GM12878 (cell line): ENCODE results near the gene TTC33. TPM values are rescaled to one million over a fixed set of nuclear protein-coding genes. Genes with fewer than 3 reads are reported as not detected.

Experiments used
- ATAC-seq: fragments of 200-7000 bp; cut with Tn5 transposase; 3 replicates; pipeline ENCODE4 v1.9.1; 2020; ENCODE audit warnings: mild to moderate bottlenecking, moderate library complexity
- BruUV-seq: library from RNA; stranded (reverse); fragments of 400-500 nt; replicated peaks from 2 replicates; lab custom pipeline; 2021; lab: Mats Ljungman, UMichigan
- CTCF ChIA-PET: fragments of 300-600 bp; sonication (Branson Sonifier 250); formaldehyde crosslinking; extraction: SDS; loops from one replicate; lab custom pipeline; 2021; ENCODE audit warnings: inconsistent platforms; lab: Yijun Ruan, JAX
- POLR2A ChIA-PET: fragments of 350-600 bp; formaldehyde crosslinking; extraction: SDS; loops from one replicate; lab custom pipeline; 2021; ENCODE audit warnings: inconsistent platforms; lab: Charles Lee
- RAD21 ChIA-PET: fragments of 300-600 bp; sonication (Branson Sonifier 250); formaldehyde crosslinking; loops from one replicate; lab custom pipeline; 2023; ENCODE audit warnings: antibody characterized with exemption; ENCODE audit not compliant: unreplicated experiment; lab: Charles Lee
- SMC1A ChIA-PET: fragments of 300-600 bp; sonication (Branson Sonifier 250); formaldehyde crosslinking; loops from one replicate; lab custom pipeline; 2023; ENCODE audit not compliant: unreplicated experiment, uncharacterized antibody; lab: Charles Lee
- DNase-seq: peaks from one replicate; pipeline ENCODE4 v3.0.0-alpha.2; 2011; ENCODE audit warnings: low read depth, low spot score
- FAIRE-seq: peaks from 3 replicates; lab custom pipeline; 2011; peaks lifted over from hg19 to GRCh38; lab: Jason Lieb, UNC
- H2AFZ ChIP-seq: 2 replicates; pipeline ENCODE4 v1.6.0; 2011; ENCODE audit warnings: low read depth, low read length, control low read depth; ENCODE audit not compliant: control insufficient read depth
- H3K27ac ChIP-seq: 2 replicates; pipeline ENCODE4 v1.5.1; 2011; ENCODE audit warnings: control low read depth; ENCODE audit not compliant: control insufficient read depth, insufficient read depth
- H3K27me3 ChIP-seq, 2 experiments: replicated peaks in 1 of 2; 2 replicates each; pipeline versions ENCODE4 v1.6.0 to v1.6.1; 2011; ENCODE audit warnings: low read length in 1 of 2; ENCODE audit not compliant: control insufficient read depth in 2 of 2, insufficient read depth in 2 of 2
- H3K36me3 ChIP-seq, 2 experiments: 2 replicates each; pipeline ENCODE4 v1.5.1; 2011; ENCODE audit warnings: low read length in 1 of 2; ENCODE audit not compliant: control insufficient read depth in 2 of 2, insufficient read depth in 2 of 2
- H3K4me1 ChIP-seq: 2 replicates; pipeline ENCODE4 v1.6.1; 2011; ENCODE audit warnings: mild to moderate bottlenecking, low read length, moderate library complexity, mixed read lengths; ENCODE audit not compliant: control insufficient read depth, insufficient read depth
- H3K4me2 ChIP-seq: 2 replicates; pipeline ENCODE4 v1.6.0; 2011; ENCODE audit warnings: control low read depth; ENCODE audit not compliant: control insufficient read depth, insufficient read depth
- H3K4me3 ChIP-seq: fragments of 200-600 bp; sonication (generic); 2 replicates; pipeline ENCODE4 v1.5.1; 2016
- H3K79me2 ChIP-seq: 2 replicates; pipeline ENCODE4 v1.6.0; 2011; ENCODE audit warnings: low read length; ENCODE audit not compliant: control insufficient read depth, insufficient read depth
- H3K9ac ChIP-seq: 2 replicates; pipeline ENCODE4 v1.8.0; 2011; ENCODE audit warnings: low read length, control low read depth, mixed read lengths; ENCODE audit not compliant: control insufficient read depth, insufficient read depth
- H3K9me3 ChIP-seq: replicated peaks from 3 replicates; pipeline ENCODE4 v1.5.1; 2011; ENCODE audit warnings: mild to moderate bottlenecking, low read length; ENCODE audit not compliant: control insufficient read depth, insufficient read depth
- H4K20me1 ChIP-seq: 2 replicates; pipeline ENCODE4 v1.6.0; 2011; ENCODE audit not compliant: control insufficient read depth, insufficient read depth
- CBX5 ChIP-seq: sonication (generic); IDR thresholded peaks from 2 replicates; pipeline ENCODE4 v1.6.1; 2016; ENCODE audit warnings: low read depth, moderate library complexity, mild to moderate bottlenecking, inconsistent platforms
- CHD4 ChIP-seq: fragments of 200-600 bp; sonication (generic); IDR thresholded peaks from 2 replicates; pipeline ENCODE4 v1.6.1; 2016; ENCODE audit warnings: mild to moderate bottlenecking
- CREB1 ChIP-seq: IDR thresholded peaks from 2 replicates; pipeline ENCODE4 v1.6.1; 2012; ENCODE audit warnings: low read depth, mild to moderate bottlenecking, inconsistent platforms
- FOS ChIP-seq: IDR thresholded peaks from 3 replicates; pipeline ENCODE4 v1.6.1; 2011; ENCODE audit warnings: borderline replicate concordance; ENCODE audit not compliant: insufficient read length; ENCODE audit errors: extremely low read depth
- JUNB ChIP-seq: IDR thresholded peaks from 2 replicates; pipeline ENCODE4 v1.6.1; 2016; ENCODE audit warnings: antibody characterized with exemption, mild to moderate bottlenecking
- LARP7 ChIP-seq: fragments of 450-650 bp; IDR thresholded peaks from 2 replicates; pipeline ENCODE4 v1.6.1; 2017; ENCODE audit warnings: mild to moderate bottlenecking
- NR2F1 ChIP-seq: fragments of 450-650 bp; conservative IDR thresholded peaks from 2 replicates; pipeline ENCODE4 v1.6.1; 2017; ENCODE audit warnings: mild to moderate bottlenecking
- PAX8 ChIP-seq: fragments of 450-650 bp; IDR thresholded peaks from 2 replicates; pipeline ENCODE4 v1.6.1; 2017; ENCODE audit warnings: mild to moderate bottlenecking, moderate library complexity
- POLR2AphosphoS2 ChIP-seq: IDR thresholded peaks from 2 replicates; pipeline ENCODE4 v1.6.1; 2011; ENCODE audit warnings: low read depth, mild to moderate bottlenecking, low read length, improper control_type of control experiment, moderate library complexity
- POU2F2 ChIP-seq: IDR thresholded peaks from 3 replicates; pipeline ENCODE4 v1.6.1; 2011; ENCODE audit warnings: low read depth, mild to moderate bottlenecking, low read length, borderline replicate concordance
- RBBP5 ChIP-seq: fragments of 200-600 bp; sonication (generic); conservative IDR thresholded peaks from 2 replicates; pipeline ENCODE4 v1.6.1; 2016
- RCOR1 ChIP-seq: conservative IDR thresholded peaks from 2 replicates; pipeline ENCODE4 v1.6.1; 2012; ENCODE audit warnings: low read depth, low read length, improper control_type of control experiment
- SMC3 ChIP-seq: IDR thresholded peaks from 2 replicates; pipeline ENCODE4 v1.6.1; 2011; ENCODE audit warnings: low read length, improper control_type of control experiment, borderline replicate concordance
- SRF ChIP-seq, 2 experiments: IDR thresholded peaks; 2 replicates each; pipeline ENCODE4 v1.6.1; 2011; ENCODE audit warnings: low read depth in 2 of 2, low read length in 2 of 2, mild to moderate bottlenecking in 1 of 2, moderate library complexity in 1 of 2
- TARDBP ChIP-seq: IDR thresholded peaks from 2 replicates; pipeline ENCODE4 v1.6.1; 2016; ENCODE audit warnings: borderline replicate concordance
- WGBS: methylation state at CpG from one replicate; pipeline ENCODE4 v1.1.6; 2016; ENCODE audit warnings: low lambda C conversion rate; ENCODE audit not compliant: insufficient replicate concordance, insufficient coverage; ENCODE audit errors: missing lambda C conversion rate; 5-methylcytosine and 5-hydroxymethylcytosine counted together
- in situ Hi-C: fragments of 300-500 bp; cut with MboI; formaldehyde crosslinking; loops from 9 replicates; pipeline ENCODE4 v1.14.3; 2018; ENCODE audit warnings: mixed read lengths
- intact Hi-C: fragments of 100-400 bp; cut with micrococcal nuclease; formaldehyde crosslinking; loops from one replicate; pipeline ENCODE4 v1.14.2; 2022; ENCODE audit not compliant: unreplicated experiment
- polyA plus RNA-seq, 11 experiments: library from polyadenylated mRNA; depleted of rRNA in 4 of 11; unstranded in 6 of 11; stranded (reverse) in 5 of 11; fragments of >200 nt; fragmentation: Nextera tagmentation in 4 of 11; fragmentation: Illumina TruSeq in 1 of 11; extraction: Ambion mirVana in 4 of 11; extraction: Trizol in 1 of 11; gene quantifications; 1 replicate in 1 of 11; 2 replicates in 10 of 11; pipeline versions ENCODE4 v1.2.1 to v1.2.3, GENCODE V29; 2011 to 2016; ENCODE audit warnings: inconsistent platforms in 2 of 11, missing spikeins in 2 of 11, low read depth in 1 of 11
- total RNA-seq, 4 experiments: library from RNA; depleted of rRNA in 3 of 4; stranded (reverse); fragments of >200 nt in 3 of 4; fragmentation: Illumina TruSeq in 1 of 4; extraction: Trizol in 1 of 4; gene quantifications; 2 replicates each; pipeline versions ENCODE4 v1.2.1 to v1.2.3, GENCODE V29; 2013 to 2021
- TF ChIP-seq, protein P1 (sequence below): fragments of 450-650 bp; IDR thresholded peaks from 2 replicates; pipeline ENCODE4 v1.6.1; 2018; ENCODE audit warnings: mild to moderate bottlenecking, low read depth, moderate library complexity; ENCODE audit not compliant: partially characterized antibody
- TF ChIP-seq, protein P2 (sequence below): IDR thresholded peaks from 2 replicates; pipeline ENCODE4 v1.6.1; 2012; ENCODE audit warnings: low read length, inconsistent platforms

TTC33 gene
- total and polyA plus RNA-seq, 10 of the 15 experiments (the other 5 are each of a cell fraction or from before 2014, with no cell fraction given) = 7.9 to 22.3 (median 14.6) TPM

DNA sequence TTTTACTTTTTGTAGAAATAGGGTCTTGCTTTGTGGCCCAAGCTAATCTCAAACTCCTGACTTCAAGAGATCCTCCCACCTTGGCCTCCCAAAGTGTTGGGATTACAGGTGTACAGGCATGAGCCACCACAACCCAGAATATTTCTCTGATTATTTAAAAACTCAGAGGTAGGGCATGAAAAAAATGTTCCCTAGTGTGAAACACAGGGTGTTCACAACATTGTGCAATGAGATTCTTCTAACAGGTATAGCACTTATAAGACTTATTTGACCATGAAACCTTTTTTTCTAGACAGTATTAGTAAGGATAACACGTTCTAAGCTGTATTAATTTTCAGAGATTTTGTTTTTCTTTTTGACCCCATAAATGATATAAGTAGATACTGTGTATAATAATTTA lies 89.1 kb downstream of the TTC33 start:
- no peaks in the 10 kb centered on the region for H4K20me1 ChIP-seq
- SMC1A ChIA-PET = interaction anchor here (0.8 to 1.5 kb wide), 2 partner anchors 11 to 20 kb away, joined by 3 to 4 read pairs; no protein-coding TSS in a partner anchor
- BruUV-seq = no TSS peak
- no peak for FAIRE-seq
- intact Hi-C loops (no loop called here), in situ Hi-C loops (no loop called here)
- TF ChIP-seq PAX8 = no peak
- TF ChIP-seq TARDBP = no peak
- TF ChIP-seq, protein P1, sequence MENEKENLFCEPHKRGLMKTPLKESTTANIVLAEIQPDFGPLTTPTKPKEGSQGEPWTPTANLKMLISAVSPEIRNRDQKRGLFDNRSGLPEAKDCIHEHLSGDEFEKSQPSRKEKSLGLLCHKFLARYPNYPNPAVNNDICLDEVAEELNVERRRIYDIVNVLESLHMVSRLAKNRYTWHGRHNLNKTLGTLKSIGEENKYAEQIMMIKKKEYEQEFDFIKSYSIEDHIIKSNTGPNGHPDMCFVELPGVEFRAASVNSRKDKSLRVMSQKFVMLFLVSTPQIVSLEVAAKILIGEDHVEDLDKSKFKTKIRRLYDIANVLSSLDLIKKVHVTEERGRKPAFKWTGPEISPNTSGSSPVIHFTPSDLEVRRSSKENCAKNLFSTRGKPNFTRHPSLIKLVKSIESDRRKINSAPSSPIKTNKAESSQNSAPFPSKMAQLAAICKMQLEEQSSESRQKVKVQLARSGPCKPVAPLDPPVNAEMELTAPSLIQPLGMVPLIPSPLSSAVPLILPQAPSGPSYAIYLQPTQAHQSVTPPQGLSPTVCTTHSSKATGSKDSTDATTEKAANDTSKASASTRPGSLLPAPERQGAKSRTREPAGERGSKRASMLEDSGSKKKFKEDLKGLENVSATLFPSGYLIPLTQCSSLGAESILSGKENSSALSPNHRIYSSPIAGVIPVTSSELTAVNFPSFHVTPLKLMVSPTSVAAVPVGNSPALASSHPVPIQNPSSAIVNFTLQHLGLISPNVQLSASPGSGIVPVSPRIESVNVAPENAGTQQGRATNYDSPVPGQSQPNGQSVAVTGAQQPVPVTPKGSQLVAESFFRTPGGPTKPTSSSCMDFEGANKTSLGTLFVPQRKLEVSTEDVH = no peak
- no peak for TF ChIP-seq CBX5
- TF ChIP-seq, protein P2, sequence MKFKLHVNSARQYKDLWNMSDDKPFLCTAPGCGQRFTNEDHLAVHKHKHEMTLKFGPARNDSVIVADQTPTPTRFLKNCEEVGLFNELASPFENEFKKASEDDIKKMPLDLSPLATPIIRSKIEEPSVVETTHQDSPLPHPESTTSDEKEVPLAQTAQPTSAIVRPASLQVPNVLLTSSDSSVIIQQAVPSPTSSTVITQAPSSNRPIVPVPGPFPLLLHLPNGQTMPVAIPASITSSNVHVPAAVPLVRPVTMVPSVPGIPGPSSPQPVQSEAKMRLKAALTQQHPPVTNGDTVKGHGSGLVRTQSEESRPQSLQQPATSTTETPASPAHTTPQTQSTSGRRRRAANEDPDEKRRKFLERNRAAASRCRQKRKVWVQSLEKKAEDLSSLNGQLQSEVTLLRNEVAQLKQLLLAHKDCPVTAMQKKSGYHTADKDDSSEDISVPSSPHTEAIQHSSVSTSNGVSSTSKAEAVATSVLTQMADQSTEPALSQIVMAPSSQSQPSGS = no peak
- no peak for TF ChIP-seq JUNB
- TF ChIP-seq SMC3 = no peak
- no peak for TF ChIP-seq SRF (IDR thresholded peaks at IDR 0.05; ENCODE audit: low read depth in 2 of 2, low read length in 2 of 2)
- TF ChIP-seq POU2F2 = no peak
- no peak for TF ChIP-seq CHD4
- no peak for TF ChIP-seq NR2F1
- TF ChIP-seq RCOR1 = no peak
- TF ChIP-seq LARP7 = no peak
- no peak for TF ChIP-seq FOS
- TF ChIP-seq POLR2AphosphoS2 = no peak
- no peak for TF ChIP-seq RBBP5
- TF ChIP-seq CREB1 = no peak
- DNase-seq = no peak
- no peaks in the 10 kb centered on the region for H3K4me1 ChIP-seq
- H3K4me2 ChIP-seq = no peak overlapping the region
- ATAC-seq = no peak
- RAD21 ChIA-PET = interaction anchor here (1.4 kb wide), 1 partner anchor 18 kb away, joined by 3 read pairs; no protein-coding TSS in a partner anchor
- H2AFZ ChIP-seq = no peak overlapping the region
- no peak overlapping the region for H3K9ac ChIP-seq
- no peaks in the 10 kb centered on the region for H3K79me2 ChIP-seq
- H3K27me3 ChIP-seq = no peaks in the 10 kb centered on the region; a peak in 1 of 4 replicates
- 0% methylated on average over 1 of the region's 1 CpG for WGBS
- H3K36me3 ChIP-seq = no peaks in the 10 kb centered on the region
- H3K4me3 ChIP-seq = no peak overlapping the region
- POLR2A ChIA-PET = no interaction called here
- H3K9me3 ChIP-seq = no peaks in the 10 kb centered on the region
- H3K27ac ChIP-seq = no peak overlapping the region
- CTCF ChIA-PET = no interaction called here
